GM21390 (cell line): ENCODE data around the gene EML6.
"Not testable (repeated sequence)": the region's sequence is repeated elsewhere in the genome, so short reads cannot be mapped to it uniquely, and the experiment has no call there.

Source experiments
- ATAC-seq: cut with Tn5 transposase; IDR thresholded peaks from one replicate; pipeline ENCODE4 v1.9.1; 2021; ENCODE audit not compliant: unreplicated experiment

Gene EML6

GRCh38 chr2:54723131-54723995 is at the start of gene EML6:
TSS of gene EML6 (plus strand) at chr2:54723662. CDS start at chr2:54725062, 1,400 bp downstream.
- ATAC-seq: peak; percentile 99

DNA sequence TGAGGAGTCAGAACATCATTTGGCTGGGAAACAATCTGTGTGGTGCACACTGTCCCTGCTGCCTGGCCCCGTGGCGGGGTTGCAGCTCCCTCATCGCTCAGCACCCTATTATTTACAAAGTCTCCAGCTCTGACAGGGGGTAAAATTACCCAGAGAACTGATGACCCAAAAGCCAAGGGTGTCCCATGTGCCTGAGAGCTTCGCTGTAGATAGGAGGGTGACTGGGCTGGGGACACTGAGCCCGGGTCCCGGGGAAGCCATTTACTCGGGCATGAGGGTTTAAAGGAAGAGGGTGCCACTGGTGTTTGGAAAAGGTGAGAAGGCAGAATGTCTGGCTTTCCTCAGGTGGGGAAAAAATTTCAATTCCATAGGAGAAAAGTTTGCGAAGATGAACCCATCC is 48.2 kb upstream of the EML6 start:
- ATAC-seq: no peak

DNA sequence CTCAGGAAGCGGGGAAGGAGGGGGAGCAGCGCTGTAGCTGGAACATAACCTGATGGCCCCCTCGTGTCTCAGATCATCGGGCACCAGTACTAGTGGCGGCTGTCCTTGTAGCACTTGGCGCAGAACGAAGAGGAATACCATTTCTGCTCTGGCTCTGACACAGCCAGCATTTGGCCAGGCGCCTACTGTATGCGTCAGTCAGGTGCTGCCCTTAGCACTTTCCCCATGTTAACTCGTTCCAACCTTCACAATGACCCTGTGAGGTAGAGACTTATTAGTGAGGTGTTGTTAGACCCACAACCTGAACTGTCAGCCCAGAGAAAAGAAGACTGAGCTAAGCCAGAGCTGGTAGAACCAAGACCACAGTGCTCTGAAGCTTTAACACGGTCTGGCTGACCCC is 47.7 kb upstream of the EML6 start:
- no peak for ATAC-seq

GRCh38 chr2:54676656-54677055 is 46.8 kb upstream of the EML6 start:
- ATAC-seq: no peak

DNA sequence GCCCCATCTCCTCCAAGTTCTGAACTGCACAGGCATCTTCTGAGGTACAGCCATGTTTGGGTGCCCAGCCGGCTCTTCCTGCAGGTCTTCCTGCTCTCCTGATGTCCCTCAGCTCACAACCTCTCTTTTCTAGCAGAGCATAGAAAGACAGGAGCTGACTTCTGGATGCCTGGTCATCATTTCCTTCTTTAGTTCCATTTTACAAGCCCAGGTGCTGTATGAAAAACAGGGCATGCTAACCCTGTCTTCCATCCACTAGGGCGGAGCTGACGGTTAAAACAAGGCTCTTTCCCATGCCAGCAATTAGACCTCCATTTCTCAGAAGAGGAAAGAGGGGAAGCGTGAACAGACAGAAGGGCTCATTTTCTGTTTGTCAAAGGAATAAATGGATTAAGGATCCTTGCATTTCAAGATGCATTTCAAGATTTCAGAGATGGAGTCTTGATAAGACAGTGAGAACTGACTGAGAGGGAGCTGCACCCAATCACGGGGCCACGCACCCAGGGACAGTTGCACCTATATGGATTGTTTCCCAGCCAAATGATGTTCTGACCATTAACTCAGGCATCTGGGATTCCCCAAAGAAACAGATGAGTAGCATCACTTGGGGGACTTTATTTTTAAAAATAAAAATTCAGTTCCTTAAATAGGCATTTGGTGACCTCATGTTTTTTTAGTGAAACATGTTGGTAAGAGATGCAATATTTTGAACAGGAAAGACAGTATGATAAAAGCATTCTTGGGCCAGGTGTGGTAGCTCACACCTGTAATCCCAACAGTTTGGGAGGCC is 45.8 kb upstream of the EML6 start:
- ATAC-seq: no peak

- ATAC-seq: no peak
Measured at GRCh38 chr2:54678719-54679118, 44.7 kb upstream of the EML6 start.

GRCh38 chr2:54680397-54681041 is 42.9 kb upstream of the EML6 start:
- peak; percentile 76 for ATAC-seq

- no peak for ATAC-seq
Measured at GRCh38 chr2:54681416-54681815, 42.0 kb upstream of the EML6 start.

- ATAC-seq: no peak
Measured at GRCh38 chr2:54683596-54683995, 39.9 kb upstream of the EML6 start.

GRCh38 chr2:54685263-54685775 is 38.1 kb upstream of the EML6 start:
- ATAC-seq: no peak

GRCh38 chr2:54687595-54688152 is 35.8 kb upstream of the EML6 start:
- ATAC-seq: no peak

- ATAC-seq: no peak
Measured at GRCh38 chr2:54691445-54692135, 31.9 kb upstream of the EML6 start.

GRCh38 chr2:54692556-54692955 is 30.9 kb upstream of the EML6 start:
- ATAC-seq: no peak

GRCh38 chr2:54695378-54695777 is 28.1 kb upstream of the EML6 start:
- ATAC-seq: no peak

DNA sequence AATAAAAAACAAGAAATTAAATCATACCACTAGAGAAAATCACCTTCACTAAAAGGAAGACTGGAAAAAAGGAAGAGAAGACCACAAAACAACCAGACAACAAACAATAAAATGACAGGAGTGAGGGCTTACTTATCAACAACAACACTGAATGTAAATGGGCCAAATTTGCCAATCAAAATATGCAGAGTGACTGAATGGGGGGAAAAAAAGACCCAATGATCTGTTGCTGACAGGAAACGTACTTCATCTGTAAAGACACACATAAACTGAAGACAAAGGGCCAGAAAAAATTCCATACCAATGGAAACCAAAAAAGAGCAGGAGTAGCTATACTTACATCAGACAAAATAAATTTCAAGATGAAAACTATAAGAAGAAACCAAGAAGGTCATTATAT is 25.5 kb upstream of the EML6 start:
- ATAC-seq: no peak

GRCh38 chr2:54698926-54699325 is 24.5 kb upstream of the EML6 start:
- ATAC-seq: not testable (repeated sequence)

GRCh38 chr2:54699665-54700064 is 23.8 kb upstream of the EML6 start:
- ATAC-seq: no peak

- no peak for ATAC-seq
Measured at GRCh38 chr2:54701029-54701428, 22.4 kb upstream of the EML6 start.

- ATAC-seq: no peak
Measured at GRCh38 chr2:54704238-54704637, 19.2 kb upstream of the EML6 start.
